Gastrocnemius medialis (tissue), 4 donors: Measurements from ENCODE around the gene EFR3B.

Experiments used
- POLR2A ChIP-seq, 2 donors: fragments of 450-650 bp; IDR thresholded peaks; one replicate each; pipeline ENCODE4 v1.6.1; 2017; ENCODE audit warnings: antibody characterized with exemption in 2 of 2, mild to moderate bottlenecking in 2 of 2, moderate library complexity in 2 of 2
- TF ChIP-seq, protein P1 (sequence below), 5 experiments: fragments of 450-650 bp in 3 of 5; fragments of 200-600 bp in 2 of 5; sonication (generic) in 2 of 5; IDR thresholded peaks in 4 of 5; conservative IDR thresholded peaks in 1 of 5; 1 replicate in 4 of 5; 2 replicates in 1 of 5; pipeline ENCODE4 v1.5.1; 2016 to 2019; ENCODE audit warnings: antibody characterized with exemption in 5 of 5, mild to moderate bottlenecking in 3 of 5, moderate library complexity in 3 of 5

DNA sequence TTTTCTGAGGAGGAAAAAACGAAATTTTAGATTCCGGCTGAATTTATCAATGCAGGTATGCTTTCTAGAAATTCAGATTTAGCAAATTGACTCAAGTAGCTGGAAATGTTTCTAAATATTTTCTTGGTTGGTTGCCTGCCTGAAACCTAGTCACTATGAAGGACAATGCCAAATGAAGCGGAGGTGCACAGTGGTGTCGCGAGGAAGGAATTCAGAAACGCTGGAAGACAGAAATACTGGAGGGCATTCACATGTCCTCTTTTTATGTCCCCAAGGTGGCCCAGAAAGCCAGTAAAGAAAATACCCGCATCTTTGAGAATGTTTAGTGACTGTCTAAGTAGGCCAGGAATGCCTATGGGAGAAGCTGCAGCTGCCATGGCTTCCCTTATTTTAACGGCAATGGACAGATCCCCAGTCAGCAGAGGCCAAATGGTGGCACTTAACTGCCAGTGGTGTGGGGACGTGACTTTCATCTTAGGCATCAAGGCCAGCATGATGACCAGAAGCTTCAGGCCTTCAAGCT, 15.8 kb upstream of the EFR3B start:
- TF ChIP-seq POLR2A (IDR thresholded peaks at IDR 0.05): no peak
- TF ChIP-seq, protein P1, sequence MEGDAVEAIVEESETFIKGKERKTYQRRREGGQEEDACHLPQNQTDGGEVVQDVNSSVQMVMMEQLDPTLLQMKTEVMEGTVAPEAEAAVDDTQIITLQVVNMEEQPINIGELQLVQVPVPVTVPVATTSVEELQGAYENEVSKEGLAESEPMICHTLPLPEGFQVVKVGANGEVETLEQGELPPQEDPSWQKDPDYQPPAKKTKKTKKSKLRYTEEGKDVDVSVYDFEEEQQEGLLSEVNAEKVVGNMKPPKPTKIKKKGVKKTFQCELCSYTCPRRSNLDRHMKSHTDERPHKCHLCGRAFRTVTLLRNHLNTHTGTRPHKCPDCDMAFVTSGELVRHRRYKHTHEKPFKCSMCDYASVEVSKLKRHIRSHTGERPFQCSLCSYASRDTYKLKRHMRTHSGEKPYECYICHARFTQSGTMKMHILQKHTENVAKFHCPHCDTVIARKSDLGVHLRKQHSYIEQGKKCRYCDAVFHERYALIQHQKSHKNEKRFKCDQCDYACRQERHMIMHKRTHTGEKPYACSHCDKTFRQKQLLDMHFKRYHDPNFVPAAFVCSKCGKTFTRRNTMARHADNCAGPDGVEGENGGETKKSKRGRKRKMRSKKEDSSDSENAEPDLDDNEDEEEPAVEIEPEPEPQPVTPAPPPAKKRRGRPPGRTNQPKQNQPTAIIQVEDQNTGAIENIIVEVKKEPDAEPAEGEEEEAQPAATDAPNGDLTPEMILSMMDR (IDR thresholded peaks at IDR 0.05 in 4 of 5, conservative IDR thresholded peaks at IDR 0.05 in 1 of 5): no peak
